ENCODE measurements around the gene HECW1.

DNA sequence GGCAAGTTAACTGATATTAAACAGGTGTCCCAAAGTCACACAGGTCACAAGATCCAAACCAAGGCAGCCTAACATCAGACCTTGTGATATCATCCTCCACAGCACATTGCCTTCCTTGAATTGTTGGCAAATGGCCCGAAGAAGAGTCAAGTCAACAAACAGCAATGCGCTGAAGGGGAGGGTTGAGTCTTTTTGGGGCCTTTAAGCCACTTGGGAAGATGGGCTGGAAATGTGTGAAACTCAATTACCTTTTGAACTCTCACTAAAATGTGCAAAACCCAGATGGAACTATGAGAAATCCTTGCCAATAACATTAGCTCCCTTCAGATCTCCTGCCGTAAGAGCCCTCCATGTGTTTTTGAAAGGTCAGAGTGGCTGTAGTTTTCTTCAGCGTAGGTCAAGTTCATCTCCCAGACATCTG, 422.6 kb downstream of the HECW1 start:
- TF ChIP-seq, protein P1, sequence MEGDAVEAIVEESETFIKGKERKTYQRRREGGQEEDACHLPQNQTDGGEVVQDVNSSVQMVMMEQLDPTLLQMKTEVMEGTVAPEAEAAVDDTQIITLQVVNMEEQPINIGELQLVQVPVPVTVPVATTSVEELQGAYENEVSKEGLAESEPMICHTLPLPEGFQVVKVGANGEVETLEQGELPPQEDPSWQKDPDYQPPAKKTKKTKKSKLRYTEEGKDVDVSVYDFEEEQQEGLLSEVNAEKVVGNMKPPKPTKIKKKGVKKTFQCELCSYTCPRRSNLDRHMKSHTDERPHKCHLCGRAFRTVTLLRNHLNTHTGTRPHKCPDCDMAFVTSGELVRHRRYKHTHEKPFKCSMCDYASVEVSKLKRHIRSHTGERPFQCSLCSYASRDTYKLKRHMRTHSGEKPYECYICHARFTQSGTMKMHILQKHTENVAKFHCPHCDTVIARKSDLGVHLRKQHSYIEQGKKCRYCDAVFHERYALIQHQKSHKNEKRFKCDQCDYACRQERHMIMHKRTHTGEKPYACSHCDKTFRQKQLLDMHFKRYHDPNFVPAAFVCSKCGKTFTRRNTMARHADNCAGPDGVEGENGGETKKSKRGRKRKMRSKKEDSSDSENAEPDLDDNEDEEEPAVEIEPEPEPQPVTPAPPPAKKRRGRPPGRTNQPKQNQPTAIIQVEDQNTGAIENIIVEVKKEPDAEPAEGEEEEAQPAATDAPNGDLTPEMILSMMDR (conservative IDR thresholded peaks at IDR 0.05) = no peak
- no peak for TF ChIP-seq EZH2 (IDR thresholded peaks at IDR 0.05; ENCODE audit: low read depth)

All from PC-9 (cell line).